Measurements from ENCODE around the gene LRRC72. TPM values are rescaled to one million over a fixed set of nuclear protein-coding genes. Genes with fewer than 3 reads are reported as not detected.

Gene LRRC72
- total and polyA plus RNA-seq, 10 of the 15 experiments (the other 5 are each of a cell fraction or from before 2014, with no cell fraction given), result not detected

GRCh38 chr7:16514271-16514670 is 12.4 kb upstream of the LRRC72 start:
- Histone ChIP-seq H3K9me3 (replicated peaks; ENCODE audit: control insufficient read depth, insufficient read depth, low read length) (no peaks in the 10 kb centered on the region), H3K9ac (ENCODE audit: control insufficient read depth, insufficient read depth, low read length) (no peak overlapping the region), H3K27me3 (replicated peaks in 1 of 2; ENCODE audit: control insufficient read depth in 2 of 2, insufficient read depth in 2 of 2, low read length in 1 of 2) (no peaks in the 10 kb centered on the region; a peak in 1 of 4 replicates), H3K4me1 (ENCODE audit: control insufficient read depth, insufficient read depth, low read length) (no peaks in the 10 kb centered on the region), H3K36me3 (ENCODE audit: control insufficient read depth in 2 of 2, insufficient read depth in 2 of 2, low read length in 1 of 2) (no peaks in the 10 kb centered on the region), H3K79me2 (ENCODE audit: control insufficient read depth, insufficient read depth, low read length) (no peaks in the 10 kb centered on the region), H3K4me2 (ENCODE audit: control insufficient read depth, insufficient read depth) (no peak overlapping the region), H3K27ac (ENCODE audit: control insufficient read depth, insufficient read depth) (no peak overlapping the region), H2AFZ (ENCODE audit: control insufficient read depth, low read depth, low read length) (no peak overlapping the region), H3K4me3 (no peak overlapping the region), H4K20me1 (ENCODE audit: control insufficient read depth, insufficient read depth) (no peaks in the 10 kb centered on the region)
- intact Hi-C loops (cut with micrococcal nuclease; ENCODE audit: unreplicated experiment), result no loop called here
- CTCF ChIA-PET, result no interaction called here
- RAD21 ChIA-PET (ENCODE audit: unreplicated experiment), result no interaction called here
- TF ChIP-seq SUPT20H (IDR thresholded peaks at IDR 0.05; ENCODE audit: borderline replicate concordance, control insufficient read depth, low read depth, low read length), result no peak
- no peak for TF ChIP-seq HDGF (IDR thresholded peaks at IDR 0.05)
- no peak for TF ChIP-seq EGR1 (IDR thresholded peaks at IDR 0.05; ENCODE audit: borderline replicate concordance in 1 of 2, low read depth in 2 of 2, low read length in 2 of 2)
- no peak for TF ChIP-seq RBBP5 (conservative IDR thresholded peaks at IDR 0.05)
- no peak for TF ChIP-seq E4F1 (IDR thresholded peaks at IDR 0.05; ENCODE audit: borderline replicate concordance, partially characterized antibody)
- TF ChIP-seq MYB (IDR thresholded peaks at IDR 0.05; ENCODE audit: borderline replicate concordance, low read depth, low read length), result no peak
- TF ChIP-seq SKIL (IDR thresholded peaks at IDR 0.05; ENCODE audit: low read depth, poor library complexity, severe bottlenecking), result no peak
- no peak for TF ChIP-seq SUZ12 (IDR thresholded peaks at IDR 0.05; ENCODE audit: unreplicated experiment)
- no peak for TF ChIP-seq NFYA (IDR thresholded peaks at IDR 0.05; ENCODE audit: borderline replicate concordance, low read depth, low read length)
- TF ChIP-seq ZBED1 (IDR thresholded peaks at IDR 0.05; ENCODE audit: borderline replicate concordance), result no peak
- no peak for TF ChIP-seq KDM1A (IDR thresholded peaks at IDR 0.05; ENCODE audit: borderline replicate concordance)
- no peak for TF ChIP-seq RCOR1 (conservative IDR thresholded peaks at IDR 0.05; ENCODE audit: low read depth, low read length)
- TF ChIP-seq YY1 (IDR thresholded peaks at IDR 0.05; ENCODE audit: low read depth, low read length), result no peak
- no peak for TF ChIP-seq EP300 (IDR thresholded peaks at IDR 0.05; ENCODE audit: borderline replicate concordance in 1 of 2, control insufficient read depth in 1 of 2, low read depth in 2 of 2, low read length in 2 of 2)
- no peak for TF ChIP-seq SMAD1 (IDR thresholded peaks at IDR 0.05; ENCODE audit: low read depth, partially characterized antibody)
- TF ChIP-seq MTA3 (IDR thresholded peaks at IDR 0.05; ENCODE audit: borderline replicate concordance, low read length), result no peak
- TF ChIP-seq CREB1 (IDR thresholded peaks at IDR 0.05; ENCODE audit: low read depth), result no peak
- TF ChIP-seq CHD2 (IDR thresholded peaks at IDR 0.05; ENCODE audit: borderline replicate concordance, low read depth, low read length), result no peak
- no peak for TF ChIP-seq RB1 (IDR thresholded peaks at IDR 0.05; ENCODE audit: borderline replicate concordance)
- SMC1A ChIA-PET (ENCODE audit: uncharacterized antibody, unreplicated experiment), result interaction anchor here (0.6 to 1.5 kb wide), 2 partner anchors 17 to 1062 kb away, joined by 3 read pairs; no protein-coding TSS in a partner anchor
- in situ Hi-C loops (cut with MboI), result no loop called here
- no peak for DNase-seq (ENCODE audit: low read depth, low spot score)
- no peak for FAIRE-seq
- 43% methylated on average over 1 of the region's 1 CpG for WGBS (ENCODE audit: insufficient coverage, insufficient replicate concordance, low lambda C conversion rate, missing lambda C conversion rate)
- ATAC-seq, result no peak
- POLR2A ChIA-PET, result no interaction called here
- BruUV-seq (replicated peaks), result no TSS peak
